Measurements from ENCODE around the gene SQOR.

The SQOR gene

GRCh38 chr15:45594835-45595530, 39.8 kb upstream of the SQOR start:
- H3K27ac ChIP-seq (ENCODE audit: low read depth, low read length) = no peak overlapping the region
- H3K9me3 ChIP-seq (ENCODE audit: control insufficient read depth in 5 of 5, low read length in 5 of 5) = no peaks in the 10 kb centered on the region
- no peak overlapping the region for H3K9ac ChIP-seq (ENCODE audit: low read length in 5 of 5)
- H3K4me3 ChIP-seq (ENCODE audit: low read depth in 1 of 5, low read length in 5 of 5) = no peak overlapping the region
- no peaks in the 10 kb centered on the region for H3K27me3 ChIP-seq (ENCODE audit: control insufficient read depth in 5 of 5, insufficient read depth in 4 of 5, low read length in 5 of 5)
- peaks cover 3 to 22% (median 9%) of the 10 kb centered on the region in 5 donors for H3K36me3 ChIP-seq (ENCODE audit: control insufficient read depth in 5 of 5, insufficient read depth in 5 of 5, low read length in 5 of 5)
- H3K4me1 ChIP-seq (ENCODE audit: control insufficient read depth in 5 of 5, insufficient read depth in 5 of 5, low read length in 5 of 5) = peaks cover 0 to 6% (median 3%) of the 10 kb centered on the region in 5 donors

GRCh38 chr15:45603881-45604280, 30.9 kb upstream of the SQOR start:
- H3K9ac ChIP-seq (ENCODE audit: low read length in 5 of 5) = no peak overlapping the region
- H3K27me3 ChIP-seq (ENCODE audit: control insufficient read depth in 5 of 5, insufficient read depth in 4 of 5, low read length in 5 of 5) = no peaks in the 10 kb centered on the region
- no peaks in the 10 kb centered on the region for H3K9me3 ChIP-seq (ENCODE audit: control insufficient read depth in 5 of 5, low read length in 5 of 5)
- no peak overlapping the region for H3K4me3 ChIP-seq (ENCODE audit: low read depth in 1 of 5, low read length in 5 of 5)
- H3K4me1 ChIP-seq (ENCODE audit: control insufficient read depth in 5 of 5, insufficient read depth in 5 of 5, low read length in 5 of 5) = no peaks in the 10 kb centered on the region
- H3K27ac ChIP-seq (ENCODE audit: low read depth, low read length) = no peak overlapping the region
- H3K36me3 ChIP-seq (ENCODE audit: control insufficient read depth in 5 of 5, insufficient read depth in 5 of 5, low read length in 5 of 5) = peaks cover 7 to 19% (median 14%) of the 10 kb centered on the region in 5 donors

GRCh38 chr15:45604326-45604725, 30.5 kb upstream of the SQOR start:
- Histone ChIP-seq H3K27ac (ENCODE audit: low read depth, low read length) (no peak overlapping the region), H3K27me3 (ENCODE audit: control insufficient read depth in 5 of 5, insufficient read depth in 4 of 5, low read length in 5 of 5) (no peaks in the 10 kb centered on the region), H3K9me3 (ENCODE audit: control insufficient read depth in 5 of 5, low read length in 5 of 5) (no peaks in the 10 kb centered on the region), H3K4me3 (ENCODE audit: low read depth in 1 of 5, low read length in 5 of 5) (no peak overlapping the region), H3K36me3 (ENCODE audit: control insufficient read depth in 5 of 5, insufficient read depth in 5 of 5, low read length in 5 of 5) (peaks cover 7 to 19% (median 14%) of the 10 kb centered on the region in 5 donors), H3K4me1 (ENCODE audit: control insufficient read depth in 5 of 5, insufficient read depth in 5 of 5, low read length in 5 of 5) (no peaks in the 10 kb centered on the region), H3K9ac (ENCODE audit: low read length in 5 of 5) (no peak overlapping the region)

- Histone ChIP-seq H3K9ac (ENCODE audit: low read length in 5 of 5) (no peak overlapping the region), H3K27ac (ENCODE audit: low read depth, low read length) (no peak overlapping the region), H3K36me3 (ENCODE audit: control insufficient read depth in 5 of 5, insufficient read depth in 5 of 5, low read length in 5 of 5) (peaks cover 7 to 21% (median 14%) of the 10 kb centered on the region in 5 donors), H3K27me3 (ENCODE audit: control insufficient read depth in 5 of 5, insufficient read depth in 4 of 5, low read length in 5 of 5) (no peaks in the 10 kb centered on the region), H3K9me3 (ENCODE audit: control insufficient read depth in 5 of 5, low read length in 5 of 5) (no peaks in the 10 kb centered on the region), H3K4me1 (ENCODE audit: control insufficient read depth in 5 of 5, insufficient read depth in 5 of 5, low read length in 5 of 5) (no peaks in the 10 kb centered on the region), H3K4me3 (ENCODE audit: low read depth in 1 of 5, low read length in 5 of 5) (no peak overlapping the region)
Measured at GRCh38 chr15:45606413-45606812, 28.4 kb upstream of the SQOR start.

- no peak overlapping the region for H3K27ac ChIP-seq (ENCODE audit: low read depth, low read length)
Measured at GRCh38 chr15:45606841-45607240, 28.0 kb upstream of the SQOR start.

GRCh38 chr15:45611305-45611704, 23.5 kb upstream of the SQOR start:
- Histone ChIP-seq H3K27ac (ENCODE audit: low read depth, low read length) (no peak overlapping the region), H3K9me3 (ENCODE audit: control insufficient read depth in 5 of 5, low read length in 5 of 5) (no peaks in the 10 kb centered on the region), H3K4me1 (ENCODE audit: control insufficient read depth in 5 of 5, insufficient read depth in 5 of 5, low read length in 5 of 5) (no peaks in the 10 kb centered on the region), H3K27me3 (ENCODE audit: control insufficient read depth in 5 of 5, insufficient read depth in 4 of 5, low read length in 5 of 5) (no peaks in the 10 kb centered on the region), H3K36me3 (ENCODE audit: control insufficient read depth in 5 of 5, insufficient read depth in 5 of 5, low read length in 5 of 5) (peaks cover 5 to 14% (median 6%) of the 10 kb centered on the region in 5 donors), H3K4me3 (ENCODE audit: low read depth in 1 of 5, low read length in 5 of 5) (no peak overlapping the region), H3K9ac (ENCODE audit: low read length in 5 of 5) (no peak overlapping the region)

More at GRCh38 chr15:45606841-45607240, 28.0 kb upstream of the SQOR start:
- H3K4me3 ChIP-seq (ENCODE audit: low read depth in 1 of 5, low read length in 5 of 5) = no peak overlapping the region
- H3K36me3 ChIP-seq (ENCODE audit: control insufficient read depth in 5 of 5, insufficient read depth in 5 of 5, low read length in 5 of 5) = peaks cover 7 to 21% (median 14%) of the 10 kb centered on the region in 5 donors
- no peaks in the 10 kb centered on the region for H3K4me1 ChIP-seq (ENCODE audit: control insufficient read depth in 5 of 5, insufficient read depth in 5 of 5, low read length in 5 of 5)
- no peaks in the 10 kb centered on the region for H3K9me3 ChIP-seq (ENCODE audit: control insufficient read depth in 5 of 5, low read length in 5 of 5)
- H3K9ac ChIP-seq (ENCODE audit: low read length in 5 of 5) = no peak overlapping the region
- H3K27me3 ChIP-seq (ENCODE audit: control insufficient read depth in 5 of 5, insufficient read depth in 4 of 5, low read length in 5 of 5) = no peaks in the 10 kb centered on the region

GRCh38 chr15:45612790-45613415, 21.9 kb upstream of the SQOR start:
- Histone ChIP-seq H3K9me3 (ENCODE audit: control insufficient read depth in 5 of 5, low read length in 5 of 5) (no peaks in the 10 kb centered on the region), H3K4me3 (ENCODE audit: low read depth in 1 of 5, low read length in 5 of 5) (no peak overlapping the region), H3K27me3 (ENCODE audit: control insufficient read depth in 5 of 5, insufficient read depth in 4 of 5, low read length in 5 of 5) (no peaks in the 10 kb centered on the region), H3K36me3 (ENCODE audit: control insufficient read depth in 5 of 5, insufficient read depth in 5 of 5, low read length in 5 of 5) (peaks cover 0 to 5% (median 0%) of the 10 kb centered on the region in 5 donors), H3K4me1 (ENCODE audit: control insufficient read depth in 5 of 5, insufficient read depth in 5 of 5, low read length in 5 of 5) (no peaks in the 10 kb centered on the region), H3K27ac (ENCODE audit: low read depth, low read length) (no peak overlapping the region), H3K9ac (ENCODE audit: low read length in 5 of 5) (no peak overlapping the region)

GRCh38 chr15:45616901-45617323, 17.9 kb upstream of the SQOR start:
- Histone ChIP-seq H3K9me3 (ENCODE audit: control insufficient read depth in 5 of 5, low read length in 5 of 5) (no peaks in the 10 kb centered on the region), H3K9ac (ENCODE audit: low read length in 5 of 5) (no peak overlapping the region), H3K4me1 (ENCODE audit: control insufficient read depth in 5 of 5, insufficient read depth in 5 of 5, low read length in 5 of 5) (no peaks in the 10 kb centered on the region), H3K27ac (ENCODE audit: low read depth, low read length) (no peak overlapping the region), H3K36me3 (ENCODE audit: control insufficient read depth in 5 of 5, insufficient read depth in 5 of 5, low read length in 5 of 5) (no peaks in the 10 kb centered on the region), H3K27me3 (ENCODE audit: control insufficient read depth in 5 of 5, insufficient read depth in 4 of 5, low read length in 5 of 5) (no peaks in the 10 kb centered on the region), H3K4me3 (ENCODE audit: low read depth in 1 of 5, low read length in 5 of 5) (no peak overlapping the region)

GRCh38 chr15:45618813-45619212, 16.0 kb upstream of the SQOR start:
- H3K36me3 ChIP-seq (ENCODE audit: control insufficient read depth in 5 of 5, insufficient read depth in 5 of 5, low read length in 5 of 5) = no peaks in the 10 kb centered on the region
- H3K27me3 ChIP-seq (ENCODE audit: control insufficient read depth in 5 of 5, insufficient read depth in 4 of 5, low read length in 5 of 5) = no peaks in the 10 kb centered on the region
- no peak overlapping the region for H3K9ac ChIP-seq (ENCODE audit: low read length in 5 of 5)
- no peak overlapping the region for H3K4me3 ChIP-seq (ENCODE audit: low read depth in 1 of 5, low read length in 5 of 5)
- no peaks in the 10 kb centered on the region for H3K9me3 ChIP-seq (ENCODE audit: control insufficient read depth in 5 of 5, low read length in 5 of 5)
- no peaks in the 10 kb centered on the region for H3K4me1 ChIP-seq (ENCODE audit: control insufficient read depth in 5 of 5, insufficient read depth in 5 of 5, low read length in 5 of 5)
- no peak overlapping the region for H3K27ac ChIP-seq (ENCODE audit: low read depth, low read length)

- H3K9me3 ChIP-seq (ENCODE audit: control insufficient read depth in 5 of 5, low read length in 5 of 5) = peaks cover 0 to 15% (median 11%) of the 10 kb centered on the region in 5 donors
- no peak overlapping the region for H3K27ac ChIP-seq (ENCODE audit: low read depth, low read length)
- H3K36me3 ChIP-seq (ENCODE audit: control insufficient read depth in 5 of 5, insufficient read depth in 5 of 5, low read length in 5 of 5) = no peaks in the 10 kb centered on the region
- no peak overlapping the region for H3K4me3 ChIP-seq (ENCODE audit: low read depth in 1 of 5, low read length in 5 of 5)
- no peaks in the 10 kb centered on the region for H3K27me3 ChIP-seq (ENCODE audit: control insufficient read depth in 5 of 5, insufficient read depth in 4 of 5, low read length in 5 of 5)
- no peak overlapping the region for H3K9ac ChIP-seq (ENCODE audit: low read length in 5 of 5)
- H3K4me1 ChIP-seq (ENCODE audit: control insufficient read depth in 5 of 5, insufficient read depth in 5 of 5, low read length in 5 of 5) = peaks cover 0 to 12% (median 4%) of the 10 kb centered on the region in 5 donors
Measured at GRCh38 chr15:45628136-45628535, 6.7 kb upstream of the SQOR start.

Data from subcutaneous abdominal adipose tissue (tissue), 5 donors.